Smooth muscle cell (in vitro differentiated cells): ENCODE measurements around the gene TSACC. TPM values are rescaled to one million over a fixed set of nuclear protein-coding genes. Genes with fewer than 3 reads are reported as not detected.

ENCODE experiments used
- DNase-seq: peaks from one replicate; lab custom pipeline; 2025; ENCODE audit not compliant: unreplicated experiment; lab: John Stamatoyannopoulos, UW
- H2AFZ ChIP-seq: fragments of 200-600 bp; sonication (generic); 2 replicates; pipeline ENCODE4 v1.6.0; 2016; ENCODE audit warnings: antibody characterized with exemption, low read depth, mild to moderate bottlenecking
- H3F3A ChIP-seq: fragments of 200-600 bp; sonication (generic); 2 replicates; pipeline ENCODE4 v1.6.0; 2017; ENCODE audit warnings: antibody characterized with exemption, low read depth
- H3K27ac ChIP-seq: fragments of 200-600 bp; sonication (generic); 2 replicates; pipeline ENCODE4 v1.5.1; 2016; ENCODE audit warnings: low read depth, mild to moderate bottlenecking
- H3K27me3 ChIP-seq: fragments of 200-600 bp; sonication (generic); 2 replicates; pipeline ENCODE4 v1.6.1; 2016; ENCODE audit warnings: low read depth, mild to moderate bottlenecking
- H3K36me3 ChIP-seq: fragments of 200-600 bp; sonication (generic); 2 replicates; pipeline ENCODE4 v1.5.1; 2016; ENCODE audit warnings: low read depth
- H3K4me1 ChIP-seq: fragments of 200-600 bp; sonication (generic); 2 replicates; pipeline ENCODE4 v1.5.1; 2016; ENCODE audit warnings: low read depth
- H3K4me2 ChIP-seq: fragments of 200-600 bp; sonication (generic); 2 replicates; pipeline ENCODE4 v1.6.0; 2016; ENCODE audit warnings: mild to moderate bottlenecking
- H3K4me3 ChIP-seq: fragments of 200-600 bp; sonication (generic); 2 replicates; pipeline ENCODE4 v1.5.1; 2016; ENCODE audit warnings: mild to moderate bottlenecking
- H3K79me2 ChIP-seq: fragments of 200-600 bp; sonication (generic); 2 replicates; pipeline ENCODE4 v1.6.0; 2016; ENCODE audit warnings: low read depth, mild to moderate bottlenecking
- H3K9ac ChIP-seq: fragments of 200-600 bp; sonication (generic); 2 replicates; pipeline ENCODE4 v1.6.0; 2016; ENCODE audit warnings: low read depth
- H3K9me3 ChIP-seq: fragments of 200-600 bp; sonication (generic); replicated peaks from 2 replicates; pipeline ENCODE4 v1.5.1; 2016; ENCODE audit warnings: low read depth
- H4K20me1 ChIP-seq: fragments of 200-600 bp; sonication (generic); 2 replicates; pipeline ENCODE4 v1.6.0; 2016; ENCODE audit warnings: low read depth
- WGBS: methylation state at CpG from one replicate; pipeline ENCODE4 v1.1.7; 2016; ENCODE audit warnings: low lambda C conversion rate; 5-methylcytosine and 5-hydroxymethylcytosine counted together
- polyA plus RNA-seq: library from polyadenylated mRNA; unstranded; fragments of >200 nt; fragmentation: Nextera tagmentation; extraction: Ambion mirVana; gene quantifications from 2 replicates; pipeline ENCODE4 v1.2.1, GENCODE V29; 2016
- total RNA-seq: library from RNA; depleted of rRNA; stranded (reverse); fragments of >200 nt; gene quantifications from 2 replicates; pipeline ENCODE4 v1.2.3, GENCODE V29; 2014
- TF ChIP-seq, protein P1 (sequence below): fragments of 200-600 bp; sonication (generic); IDR thresholded peaks from 2 replicates; pipeline ENCODE4 v1.5.1; 2017; ENCODE audit warnings: borderline replicate concordance, mild to moderate bottlenecking, antibody characterized with exemption; ENCODE audit not compliant: insufficient read depth, poor library complexity, severe bottlenecking

Gene TSACC
- total and polyA plus RNA-seq, 2 experiments from 2014 or later, result 0.54 TPM; not detected in 1

DNA sequence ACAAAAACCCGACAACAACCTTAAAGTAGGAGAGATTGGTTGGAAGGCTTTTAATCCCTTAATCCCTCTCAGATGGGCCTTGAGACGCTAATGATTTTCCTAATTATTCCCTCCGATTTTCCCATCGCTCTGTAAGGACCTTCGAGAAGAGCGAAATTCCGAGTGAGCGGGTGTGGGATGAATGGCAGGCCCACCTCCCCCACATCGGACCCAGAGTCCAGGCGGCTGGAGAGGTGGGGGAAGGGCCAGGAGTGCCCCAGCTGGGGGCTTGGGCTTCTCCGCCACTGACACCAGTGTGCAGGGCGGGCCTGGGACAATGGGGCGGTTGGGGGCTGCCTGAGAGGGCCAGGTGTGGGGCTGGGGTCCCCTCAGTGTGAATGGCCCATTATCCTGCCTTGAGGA lies 54.1 kb downstream of the TSACC start:
- Histone ChIP-seq H3K4me2 (no peak overlapping the region), H3K27me3 (peaks cover 20% of the 10 kb centered on the region), H4K20me1 (no peaks in the 10 kb centered on the region), H3K4me1 (peaks cover 43% of the 10 kb centered on the region), H3F3A (no peaks in the 10 kb centered on the region), H3K9me3 (no peaks in the 10 kb centered on the region), H3K27ac (no peak overlapping the region), H2AFZ (no peak overlapping the region), H3K36me3 (no peaks in the 10 kb centered on the region), H3K9ac (no peak overlapping the region), H3K4me3 (no peak overlapping the region), H3K79me2 (no peaks in the 10 kb centered on the region)
- DNase-seq, result no peak
- TF ChIP-seq, protein P1, sequence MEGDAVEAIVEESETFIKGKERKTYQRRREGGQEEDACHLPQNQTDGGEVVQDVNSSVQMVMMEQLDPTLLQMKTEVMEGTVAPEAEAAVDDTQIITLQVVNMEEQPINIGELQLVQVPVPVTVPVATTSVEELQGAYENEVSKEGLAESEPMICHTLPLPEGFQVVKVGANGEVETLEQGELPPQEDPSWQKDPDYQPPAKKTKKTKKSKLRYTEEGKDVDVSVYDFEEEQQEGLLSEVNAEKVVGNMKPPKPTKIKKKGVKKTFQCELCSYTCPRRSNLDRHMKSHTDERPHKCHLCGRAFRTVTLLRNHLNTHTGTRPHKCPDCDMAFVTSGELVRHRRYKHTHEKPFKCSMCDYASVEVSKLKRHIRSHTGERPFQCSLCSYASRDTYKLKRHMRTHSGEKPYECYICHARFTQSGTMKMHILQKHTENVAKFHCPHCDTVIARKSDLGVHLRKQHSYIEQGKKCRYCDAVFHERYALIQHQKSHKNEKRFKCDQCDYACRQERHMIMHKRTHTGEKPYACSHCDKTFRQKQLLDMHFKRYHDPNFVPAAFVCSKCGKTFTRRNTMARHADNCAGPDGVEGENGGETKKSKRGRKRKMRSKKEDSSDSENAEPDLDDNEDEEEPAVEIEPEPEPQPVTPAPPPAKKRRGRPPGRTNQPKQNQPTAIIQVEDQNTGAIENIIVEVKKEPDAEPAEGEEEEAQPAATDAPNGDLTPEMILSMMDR, result no peak
- WGBS, result 53% methylated on average over 13 of the region's 13 CpGs

DNA sequence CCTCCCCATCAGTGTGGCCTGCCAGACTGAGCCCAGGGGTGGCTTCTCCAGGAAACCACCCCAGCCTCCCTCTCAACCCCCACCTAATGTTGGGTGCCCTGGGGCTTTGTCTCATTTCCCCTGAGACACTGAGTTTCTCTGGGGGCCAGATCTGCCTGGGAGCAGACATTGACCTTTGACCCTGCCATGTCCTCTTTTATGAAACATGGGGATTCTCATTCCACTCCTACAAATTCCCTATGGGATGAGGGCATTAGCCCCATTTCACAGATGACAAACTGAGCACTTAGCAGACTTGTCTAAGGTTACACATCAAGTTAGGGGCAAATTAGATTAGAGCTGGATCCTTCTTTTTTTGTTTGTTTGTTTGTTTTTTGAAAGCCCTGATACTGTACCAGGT lies 54.8 kb downstream of the TSACC start:
- Histone ChIP-seq H2AFZ (no peak overlapping the region), H3K4me1 (peaks cover 39% of the 10 kb centered on the region), H3F3A (no peaks in the 10 kb centered on the region), H3K9me3 (no peaks in the 10 kb centered on the region), H3K4me3 (no peak overlapping the region), H3K9ac (no peak overlapping the region), H3K79me2 (no peaks in the 10 kb centered on the region), H4K20me1 (no peaks in the 10 kb centered on the region), H3K36me3 (no peaks in the 10 kb centered on the region), H3K27ac (no peak overlapping the region), H3K27me3 (peaks cover 13% of the 10 kb centered on the region), H3K4me2 (no peak overlapping the region)
- DNase-seq, result no peak
- TF ChIP-seq, protein P1, result no peak

DNA sequence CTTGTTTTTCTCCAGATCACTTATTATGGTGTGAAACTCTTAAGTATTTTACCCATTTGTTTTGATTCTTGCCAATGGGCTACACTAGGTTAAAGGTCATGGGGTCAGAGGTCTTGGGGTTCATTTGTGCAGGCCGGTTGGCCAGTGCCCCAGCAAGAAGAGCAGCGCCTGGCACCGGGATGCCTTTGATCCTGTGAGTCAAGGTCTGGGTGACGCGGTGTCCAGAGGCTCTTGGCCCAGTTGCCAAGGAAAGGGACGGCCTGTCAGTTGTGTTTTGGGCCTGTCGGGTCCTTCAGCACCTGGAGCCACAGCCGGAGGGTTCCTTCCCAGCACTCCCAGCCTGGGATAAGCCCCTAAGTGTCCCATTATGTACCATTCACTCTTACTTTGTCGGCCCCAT lies 55.8 kb downstream of the TSACC start:
- no peak overlapping the region for H2AFZ ChIP-seq
- peaks cover 38% of the 10 kb centered on the region for H3K4me1 ChIP-seq
- H3K36me3 ChIP-seq, result no peaks in the 10 kb centered on the region
- no peak overlapping the region for H3K27ac ChIP-seq
- no peak for DNase-seq
- H3K4me3 ChIP-seq, result no peak overlapping the region
- 93% methylated on average over 7 of the region's 9 CpGs for WGBS
- no peaks in the 10 kb centered on the region for H4K20me1 ChIP-seq
- H3K9me3 ChIP-seq, result no peaks in the 10 kb centered on the region
- no peak overlapping the region for H3K4me2 ChIP-seq
- no peaks in the 10 kb centered on the region for H3K79me2 ChIP-seq
- H3K27me3 ChIP-seq, result peaks cover 5% of the 10 kb centered on the region
- no peak overlapping the region for H3K9ac ChIP-seq
- no peaks in the 10 kb centered on the region for H3F3A ChIP-seq
- TF ChIP-seq, protein P1, result no peak

DNA sequence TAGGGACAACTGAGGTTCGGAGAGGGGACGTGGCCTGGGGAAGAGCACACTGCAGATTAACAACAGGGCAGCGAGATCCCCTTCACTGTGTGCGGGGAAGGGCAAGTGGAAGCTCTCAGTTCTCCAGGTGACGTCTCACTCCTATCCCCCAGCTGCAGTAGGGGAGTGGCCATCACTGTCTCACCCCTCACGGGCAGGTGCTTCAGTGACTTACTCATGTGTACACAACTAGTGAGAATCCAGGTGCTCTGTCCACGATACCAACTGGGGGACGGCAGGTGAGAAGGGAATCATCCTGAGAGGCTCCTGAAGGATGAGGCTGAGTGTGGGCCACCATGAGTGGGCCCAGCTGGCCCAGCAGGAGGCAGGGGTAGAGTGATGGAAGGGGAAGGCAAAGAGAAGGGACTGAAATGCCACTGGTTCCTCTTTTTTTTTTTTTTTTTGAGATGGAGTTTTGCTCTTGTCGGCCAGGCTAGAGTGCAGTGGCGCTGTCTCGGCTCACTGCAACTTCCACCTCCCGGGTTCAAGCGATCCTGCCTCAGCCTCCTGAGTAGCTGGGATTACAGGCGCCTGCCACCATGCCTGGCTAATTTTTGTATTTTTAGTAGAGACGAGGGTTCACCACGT lies 56.6 kb downstream of the TSACC start:
- Histone ChIP-seq H4K20me1 (no peaks in the 10 kb centered on the region), H3K4me1 (peaks cover 38% of the 10 kb centered on the region), H3K79me2 (no peaks in the 10 kb centered on the region), H3K27ac (no peak overlapping the region), H3K36me3 (no peaks in the 10 kb centered on the region), H3K4me3 (no peak overlapping the region), H3K9me3 (no peaks in the 10 kb centered on the region), H3F3A (no peaks in the 10 kb centered on the region), H3K4me2 (no peak overlapping the region), H3K27me3 (peaks cover 2% of the 10 kb centered on the region), H3K9ac (no peak overlapping the region), H2AFZ (no peak overlapping the region)
- TF ChIP-seq, protein P1, result no peak
- WGBS, result 87% methylated on average over 16 of the region's 16 CpGs
- DNase-seq, result no peak
